ENCODE measurements around the gene HAPLN2.
"Not testable (repeated sequence)": the region's sequence is repeated elsewhere in the genome, so short reads cannot be mapped to it uniquely, and the experiment has no call there.

HAPLN2 gene

DNA sequence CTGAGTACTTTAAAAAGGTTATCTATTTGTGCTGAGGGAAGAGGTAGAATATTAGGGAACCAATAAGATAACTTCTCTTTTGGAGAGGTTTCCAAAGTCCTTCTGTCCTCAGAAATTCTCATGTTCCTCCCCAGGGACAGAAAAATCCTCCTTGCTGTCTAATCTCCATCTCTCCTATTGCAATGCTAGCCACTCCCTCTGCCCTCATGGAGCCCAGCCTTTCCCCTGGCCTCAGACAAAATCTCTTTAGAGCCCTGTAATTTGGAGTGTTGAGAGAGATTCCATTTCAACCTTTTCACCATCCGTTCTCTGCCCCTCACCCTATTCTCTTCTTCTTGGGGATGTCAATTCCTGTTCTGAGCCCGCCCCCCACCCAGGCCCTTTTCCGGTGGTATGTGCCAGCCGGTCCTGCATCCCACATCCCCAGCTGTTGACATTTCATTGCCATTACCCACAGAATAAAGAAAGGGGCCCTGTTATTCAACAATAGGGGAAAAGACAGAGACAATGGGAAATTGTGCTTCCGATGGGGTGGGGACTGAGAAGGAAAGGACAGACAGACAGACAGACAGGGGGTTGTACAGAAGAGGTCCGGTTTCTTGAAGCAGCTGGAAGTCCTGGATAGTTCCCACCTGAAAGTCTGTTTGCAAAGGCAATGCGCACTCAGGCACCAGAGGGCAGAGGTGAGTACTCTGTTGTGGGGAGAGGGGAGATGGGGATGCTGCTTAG is at the start of gene HAPLN2:
Gene HAPLN2 (plus strand): TSS at position 563 of the 729 bp plus-strand sequence. CDS start 4,076 bp downstream, outside the sequence.
- FAIRE-seq = no peak
- DNase-seq (ENCODE audit: extremely low spot score, insufficient read length, low read depth) = no peak

GRCh38 chr1:156571261-156571852 is 47.9 kb upstream of the HAPLN2 start:
- no peak for FAIRE-seq
- no peak for DNase-seq (ENCODE audit: extremely low spot score, insufficient read length, low read depth)

GRCh38 chr1:156571919-156572662 is 47.1 kb upstream of the HAPLN2 start, which contains the start of gene IQGAP3:
IQGAP3 (minus strand) TSS chr1:156572565; CDS start chr1:156572529, 36 bp downstream.
- FAIRE-seq (peak; percentile 73), DNase-seq (ENCODE audit: extremely low spot score, insufficient read length, low read depth) (peak; percentile 89)

- no peak for DNase-seq (ENCODE audit: extremely low spot score, insufficient read length, low read depth)
- no peak for FAIRE-seq
These were observed 46.6 kb upstream of the HAPLN2 start for GRCh38 chr1:156572663-156573018.

DNA sequence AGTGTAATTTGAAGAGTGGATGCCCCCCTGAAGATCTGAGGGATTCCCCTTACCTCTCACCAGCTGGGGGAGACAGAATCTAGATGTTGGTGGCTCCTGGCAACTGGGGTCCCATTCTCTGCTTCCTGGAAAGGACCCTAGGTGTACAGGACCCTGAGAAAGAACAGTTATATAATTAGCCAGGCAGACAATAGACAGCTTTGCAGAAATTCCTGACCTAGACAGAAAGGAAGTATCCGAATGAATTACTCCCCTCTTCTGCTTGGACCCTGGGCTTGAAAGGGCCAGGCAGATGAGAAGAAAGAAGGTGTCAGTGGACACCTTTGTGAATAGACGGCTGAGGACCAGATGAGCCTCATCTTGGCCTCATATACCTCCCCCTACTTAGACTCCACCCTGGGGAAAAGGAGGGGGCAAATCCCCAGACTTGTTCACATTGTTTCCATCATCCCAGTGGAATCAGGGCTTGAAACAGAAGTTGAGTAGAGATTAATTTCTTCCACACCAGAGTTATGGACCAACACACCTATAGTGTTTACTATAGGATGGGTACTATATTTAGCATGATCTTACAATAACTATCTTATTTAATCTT is 45.1 kb upstream of the HAPLN2 start:
- DNase-seq (ENCODE audit: extremely low spot score, insufficient read length, low read depth) (no peak), FAIRE-seq (no peak)

GRCh38 chr1:156577550-156577949 is 41.7 kb upstream of the HAPLN2 start:
- FAIRE-seq = no peak

DNA sequence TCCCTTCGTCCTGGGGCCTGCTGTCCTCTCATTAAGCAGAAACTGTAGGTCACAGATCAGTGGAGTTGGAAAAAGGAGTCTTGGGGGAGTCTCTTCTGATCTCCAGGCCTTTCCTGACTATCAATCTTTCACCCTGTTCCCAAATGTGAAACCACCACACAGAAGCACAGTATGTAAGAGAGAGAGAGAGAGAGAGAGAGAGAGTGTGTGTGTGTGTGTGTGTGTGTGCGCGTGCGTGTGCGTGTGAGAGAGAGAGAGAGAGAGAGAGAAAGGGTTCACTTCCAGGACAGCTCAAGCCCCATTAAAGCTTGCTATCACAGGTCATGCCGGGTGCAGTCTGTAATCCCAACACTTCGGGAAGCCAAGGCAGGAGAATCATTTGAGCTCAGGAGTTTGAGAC is 41.2 kb upstream of the HAPLN2 start:
- no peak for FAIRE-seq
- DNase-seq (ENCODE audit: extremely low spot score, insufficient read length, low read depth) = no peak

More at GRCh38 chr1:156577550-156577949, 41.7 kb upstream of the HAPLN2 start:
- no peak for DNase-seq (ENCODE audit: extremely low spot score, insufficient read length, low read depth)

DNA sequence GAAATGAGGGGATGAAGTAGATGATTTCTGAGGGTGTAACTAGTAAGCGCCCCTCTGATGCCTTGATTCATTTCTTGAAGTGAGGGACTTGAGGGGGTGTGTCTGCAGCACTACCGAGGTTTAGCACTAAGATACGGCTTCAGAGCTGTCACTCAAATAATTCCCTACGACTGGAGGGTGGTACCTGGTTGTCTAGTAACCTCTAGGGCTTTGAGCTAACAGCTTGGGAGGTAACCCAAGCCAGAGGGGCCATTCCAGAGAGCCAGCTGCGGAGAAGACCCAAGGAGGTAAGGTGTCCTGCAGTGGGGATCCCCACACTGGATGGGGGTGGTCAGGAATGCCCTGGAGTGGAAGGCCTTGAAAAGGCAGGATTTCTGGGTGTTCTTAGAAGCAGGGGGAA is 39.7 kb upstream of the HAPLN2 start, which contains the start of gene TTC24:
Gene TTC24 (plus strand): TSS at position 252 of the 400 bp plus-strand sequence. CDS start 1,642 bp downstream, outside the sequence.
- DNase-seq (ENCODE audit: extremely low spot score, insufficient read length, low read depth) (no peak), FAIRE-seq (no peak)

DNA sequence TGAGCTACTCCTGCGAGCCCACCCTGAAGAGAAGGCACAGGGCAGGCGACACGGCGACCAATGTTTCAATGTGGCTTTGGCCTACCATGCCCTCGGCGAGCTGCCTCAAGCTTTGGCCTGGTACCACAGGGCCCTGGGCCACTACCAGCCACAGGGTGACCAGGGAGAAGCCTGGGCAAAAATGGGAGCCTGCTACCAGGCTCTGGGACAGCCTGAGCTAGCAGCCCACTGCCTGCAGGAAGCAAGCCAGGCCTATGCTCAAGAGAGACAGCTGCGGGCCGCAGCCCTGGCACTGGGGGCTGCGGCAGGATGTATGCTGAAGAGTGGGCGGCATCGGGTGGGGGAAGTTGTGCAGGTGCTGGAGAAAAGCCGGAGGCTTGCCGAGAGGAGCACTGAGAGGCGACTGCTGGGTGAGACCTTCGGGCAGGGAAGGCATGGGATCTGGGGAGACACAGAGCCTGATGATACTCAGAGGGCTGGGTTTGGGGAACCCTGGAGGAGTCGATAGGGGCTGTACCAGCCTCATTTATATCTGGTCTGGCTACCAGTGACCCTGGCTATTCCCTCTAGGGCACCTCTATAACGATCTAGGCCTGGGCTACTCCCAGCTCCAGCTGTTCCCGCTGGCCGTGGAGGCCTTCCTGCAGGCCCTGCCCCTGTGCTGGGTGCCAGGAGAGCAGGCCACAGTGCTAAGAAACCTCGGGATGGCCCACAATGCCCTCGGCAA is 37.4 kb upstream of the HAPLN2 start:
- no peak for FAIRE-seq

DNA sequence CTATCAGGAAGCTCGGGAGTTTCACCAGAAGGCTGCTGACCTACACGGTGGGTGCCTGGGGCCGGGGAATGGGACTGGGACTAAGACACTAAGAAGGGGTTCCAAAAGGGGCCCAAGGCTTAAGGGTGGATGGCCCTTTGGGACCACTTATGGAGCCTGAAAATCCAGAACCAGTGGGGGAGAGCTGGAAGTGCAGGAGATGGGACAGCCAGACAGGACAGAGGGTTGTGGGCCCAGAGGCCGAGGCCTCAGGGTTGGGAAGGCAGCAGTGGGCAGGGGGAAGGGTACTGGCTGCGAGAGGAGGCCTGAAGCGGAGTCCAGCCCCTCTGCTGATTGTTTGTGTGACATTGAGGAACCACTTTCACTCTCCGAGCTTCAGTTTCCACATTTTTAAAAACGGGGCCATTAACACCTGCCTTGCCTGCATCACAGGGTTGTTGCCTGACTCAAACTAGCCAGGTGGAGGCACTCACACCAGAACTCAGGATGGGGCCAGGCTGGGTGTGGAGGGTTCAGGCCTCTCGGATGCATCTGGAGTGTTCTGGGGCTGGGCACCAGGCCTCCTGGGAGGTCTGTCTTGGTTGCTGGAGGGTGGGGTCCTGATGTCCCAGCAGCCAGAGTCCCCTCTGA is 36.7 kb upstream of the HAPLN2 start:
- DNase-seq (ENCODE audit: extremely low spot score, insufficient read length, low read depth) = no peak
- FAIRE-seq = peak; percentile 39

More for the DNA sequence above, 37.4 kb upstream of the HAPLN2 start:
- DNase-seq (ENCODE audit: extremely low spot score, insufficient read length, low read depth) = no peak

GRCh38 chr1:156583821-156584622 is 35.2 kb upstream of the HAPLN2 start:
- no peak for DNase-seq (ENCODE audit: extremely low spot score, insufficient read length, low read depth)
- FAIRE-seq = peak; percentile 84

DNA sequence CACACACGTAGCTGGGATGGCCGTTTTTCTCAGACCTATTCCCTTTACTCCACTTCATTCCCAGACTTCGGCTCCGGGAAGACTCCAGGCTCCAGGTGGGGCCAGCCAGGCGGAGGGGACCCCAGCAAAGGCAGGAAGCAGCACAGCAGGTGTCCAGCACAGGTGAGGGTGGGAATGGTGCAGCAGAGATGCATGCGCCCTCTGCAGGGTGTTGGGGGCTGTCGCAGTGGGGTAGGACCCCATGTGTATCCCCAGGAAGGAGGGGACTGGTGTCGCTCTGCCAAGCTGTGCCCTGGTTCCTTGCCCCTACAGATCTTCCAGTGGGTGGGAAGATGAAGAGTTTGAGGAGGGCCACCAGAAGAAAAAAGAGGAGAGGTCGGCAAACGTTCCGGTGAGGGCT is 34.4 kb upstream of the HAPLN2 start:
- FAIRE-seq (no peak), DNase-seq (ENCODE audit: extremely low spot score, insufficient read length, low read depth) (no peak)

- FAIRE-seq (no peak), DNase-seq (ENCODE audit: extremely low spot score, insufficient read length, low read depth) (no peak)
These were observed 32.9 kb upstream of the HAPLN2 start for GRCh38 chr1:156586323-156586722.

GRCh38 chr1:156586892-156587477 is 32.2 kb upstream of the HAPLN2 start:
- DNase-seq (ENCODE audit: extremely low spot score, insufficient read length, low read depth) = no peak

GRCh38 chr1:156587927-156588326 is 31.3 kb upstream of the HAPLN2 start:
- not testable (repeated sequence) for FAIRE-seq; DNase-seq (ENCODE audit: extremely low spot score, insufficient read length, low read depth)

More at GRCh38 chr1:156586892-156587477, 32.2 kb upstream of the HAPLN2 start:
- no peak for FAIRE-seq

DNA sequence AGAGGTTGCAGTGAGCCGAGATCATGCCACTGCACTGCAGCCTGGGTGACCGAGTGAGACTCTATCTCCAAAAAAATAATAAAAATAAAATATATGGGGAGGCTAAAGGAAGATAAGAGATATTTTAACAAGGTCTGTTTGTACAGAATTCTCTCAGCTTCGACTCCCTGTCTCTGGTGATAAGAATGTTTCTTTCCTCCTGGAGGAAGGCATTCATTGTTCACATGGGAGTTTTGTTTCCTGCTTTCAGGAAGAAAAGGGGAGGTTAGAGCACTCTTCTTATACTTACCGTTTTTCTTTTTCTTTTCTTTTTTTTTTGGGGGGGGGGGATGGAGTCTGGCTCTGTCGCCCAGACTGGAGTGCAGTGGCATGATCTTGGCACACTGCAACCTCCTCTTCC is 29.7 kb upstream of the HAPLN2 start:
- no peak for DNase-seq (ENCODE audit: extremely low spot score, insufficient read length, low read depth)
- FAIRE-seq = no peak

DNA sequence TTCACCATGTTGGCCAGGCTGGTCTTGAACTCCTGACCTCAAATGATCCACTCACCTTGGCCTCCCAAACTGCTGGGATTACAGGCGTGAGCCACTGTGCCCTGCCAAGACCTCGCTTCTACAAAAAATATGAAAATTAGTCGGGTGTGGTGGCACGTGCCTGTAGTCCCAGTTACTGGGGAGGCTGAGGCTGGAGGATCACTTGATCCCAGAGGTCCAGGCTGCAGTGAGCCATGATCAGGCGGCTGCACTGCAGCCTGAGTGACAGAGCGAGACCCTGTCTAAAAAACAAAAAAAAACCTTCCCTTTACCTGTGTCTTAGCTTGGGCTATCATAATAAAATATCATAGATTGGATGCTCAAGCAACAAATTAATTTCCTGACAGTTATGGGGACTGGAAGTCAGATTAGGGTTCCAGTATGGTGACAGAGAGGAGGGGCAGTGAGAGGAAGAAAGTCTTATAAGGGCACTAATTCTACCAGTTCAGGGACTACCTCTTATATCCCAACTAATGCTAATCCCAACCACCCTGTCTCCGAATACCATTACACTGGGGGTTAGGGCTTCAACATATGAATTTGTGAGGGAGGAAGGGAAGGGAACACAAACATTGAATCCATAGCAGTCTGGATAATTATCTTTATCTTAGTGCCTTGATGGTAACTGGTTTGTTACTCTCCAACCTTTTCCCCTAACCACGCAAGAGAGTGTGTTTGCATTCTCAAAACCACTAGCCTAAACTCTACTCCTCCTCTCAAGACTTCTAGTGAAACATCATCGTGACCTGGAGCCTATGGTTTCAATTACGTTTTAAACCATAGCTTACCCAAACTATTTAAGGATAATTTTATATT is 28.7 kb upstream of the HAPLN2 start:
- DNase-seq (ENCODE audit: extremely low spot score, insufficient read length, low read depth) (no peak), FAIRE-seq (no peak)

DNA sequence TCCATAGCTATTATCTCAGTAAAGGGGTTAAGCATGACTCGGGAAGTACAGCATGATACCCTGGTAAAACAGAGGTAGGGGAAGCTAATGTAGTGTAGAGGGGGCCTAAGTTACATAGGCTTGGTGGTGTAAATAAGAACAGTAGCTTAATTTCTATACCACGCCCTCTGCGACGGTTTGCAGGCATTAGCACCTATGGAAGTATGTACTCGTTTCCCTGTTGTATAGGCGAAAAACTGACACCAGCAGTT is 28.1 kb upstream of the HAPLN2 start:
- FAIRE-seq (no peak), DNase-seq (ENCODE audit: extremely low spot score, insufficient read length, low read depth) (no peak)

Data from GM18507 (cell line).